OCI-LY1 (cell line): ENCODE results near the gene ATG7.

Source experiments
- CTCF ChIP-seq: fragments of 200-600 bp; sonication (generic), shearing (Covaris generic); IDR thresholded peaks from 2 replicates; pipeline ENCODE4 v1.5.1; 2017; ENCODE audit warnings: mild to moderate bottlenecking, antibody characterized with exemption, low read length, moderate library complexity, mixed read lengths
- EZH2 ChIP-seq: fragments of 200-600 bp; sonication (generic), shearing (Covaris generic); IDR thresholded peaks from 2 replicates; pipeline ENCODE4 v1.8.0; 2017; ENCODE audit warnings: borderline replicate concordance, mixed run types, mild to moderate bottlenecking, antibody characterized with exemption, low read length, moderate library complexity, mixed read lengths

- no peak for TF ChIP-seq CTCF
- TF ChIP-seq EZH2, result no peak
Observed at GRCh38 chr3:11411956-11412355, 139.8 kb downstream of the ATG7 start.
